Inferior parietal cortex (tissue), 1 donor: Measurements from ENCODE around the gene OR5AU1.
A peak's percentile ranks its signal among the peaks of the same experiment; 100 is the strongest.

Experiments used
- DNase-seq: peaks from one replicate; pipeline ENCODE4 v3.0.0-alpha.2; 2016; ENCODE audit errors: extremely low spot score

The OR5AU1 gene

GRCh38 chr14:21107283-21107800, 48.5 kb downstream of the OR5AU1 start:
- no peak for DNase-seq

- peak; percentile 88 for DNase-seq
Measured at GRCh38 chr14:21106498-21107282, 49.2 kb downstream of the OR5AU1 start.

GRCh38 chr14:21106176-21106497, 49.7 kb downstream of the OR5AU1 start:
- peak; percentile 22 for DNase-seq

- no peak for DNase-seq
Measured at GRCh38 chr14:21105095-21105494, 50.8 kb downstream of the OR5AU1 start.
